Activated T-cell treated with anti-CD3 and anti-CD28 coated beads for 24 hours (primary cell): ENCODE results near the gene DYNAP.

ENCODE experiments used
- DNase-seq: peaks from one replicate; pipeline ENCODE4 v3.0.0-alpha.2; 2020; ENCODE audit warnings: low read depth

Gene DYNAP

DNA sequence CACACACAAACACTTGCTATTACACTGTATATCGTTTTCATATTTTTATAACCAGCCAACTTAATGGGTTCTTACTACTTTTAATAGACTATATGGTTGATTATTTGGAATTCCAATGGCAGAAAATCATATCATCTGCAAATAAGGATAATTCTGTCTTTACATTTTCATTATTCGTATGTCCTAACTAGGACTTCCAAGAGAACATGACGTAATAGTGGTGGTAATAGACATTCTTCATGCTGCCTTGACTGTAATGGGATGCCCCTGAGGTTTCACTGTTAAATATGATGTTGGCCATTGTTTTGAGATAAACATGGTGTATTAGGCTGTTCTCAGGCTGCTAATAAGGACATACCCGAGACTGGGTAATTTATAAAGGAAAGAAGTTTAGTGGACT is 45.2 kb downstream of the DYNAP start:
- DNase-seq = no peak

DNA sequence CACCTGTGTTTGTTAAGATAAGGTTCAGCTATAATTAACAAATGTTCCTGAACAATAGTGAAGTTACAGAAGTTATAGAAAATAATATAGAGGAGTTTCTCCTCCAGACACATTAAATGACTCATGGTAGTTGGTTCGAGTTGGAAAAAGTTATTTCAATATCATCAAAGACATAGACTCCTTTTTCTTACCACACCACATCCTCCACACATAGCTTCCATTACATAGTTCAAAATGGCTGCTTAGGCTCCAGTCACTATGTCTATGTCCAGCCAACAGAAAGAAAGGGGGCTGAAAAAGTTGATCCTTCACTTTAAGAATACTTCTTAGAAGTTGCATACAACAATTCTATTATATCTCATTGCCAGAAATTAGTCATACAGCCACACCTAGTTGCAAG is 50.7 kb downstream of the DYNAP start:
- no peak for DNase-seq

- no peak for DNase-seq
Observed at GRCh38 chr18:54647176-54647575, 56.1 kb downstream of the DYNAP start.
